Activated B cell treated with CpG ODN at 0.5 μM for 24 hours (primary cell): ENCODE data around the gene ZNF829. TPM values are rescaled to one million over a fixed set of nuclear protein-coding genes. Genes with fewer than 3 reads are reported as not detected.

Experiments used
- ATAC-seq: fragments of 200-7000 bp; cut with Tn5 transposase; one replicate; pipeline ENCODE4 v1.10.0; 2021; ENCODE audit warnings: low read depth, mild to moderate bottlenecking, moderate library complexity
- CTCF ChIA-PET: fragments of 350-600 bp; sonication (Branson Sonifier 250); formaldehyde crosslinking; loops from one replicate; lab custom pipeline; 2021; ENCODE audit warnings: antibody characterized with exemption; lab: Charles Lee
- POLR2A ChIA-PET: fragments of 350-600 bp; sonication (Branson Sonifier 250); formaldehyde crosslinking; loops from one replicate; lab custom pipeline; 2021; ENCODE audit warnings: antibody characterized with exemption; lab: Charles Lee
- DNase-seq: peaks from one replicate; pipeline ENCODE4 v3.0.0; 2022
- H3K27ac Mint-ChIP-seq: one replicate; pipeline ENCODE4 v1.8.0; 2020; ENCODE audit warnings: mixed read lengths
- H3K27me3 Mint-ChIP-seq: one replicate; pipeline ENCODE4 v1.8.0; 2021; ENCODE audit warnings: mixed read lengths
- H3K36me3 Mint-ChIP-seq: one replicate; pipeline ENCODE4 v1.8.0; 2021; ENCODE audit warnings: low read depth, mixed read lengths
- H3K4me1 Mint-ChIP-seq: one replicate; pipeline ENCODE4 v1.8.0; 2021; ENCODE audit warnings: mixed read lengths
- H3K4me3 Mint-ChIP-seq: one replicate; pipeline ENCODE4 v1.8.0; 2020; ENCODE audit warnings: mild to moderate bottlenecking, mixed read lengths
- H3K9me3 Mint-ChIP-seq: one replicate; pipeline ENCODE4 v1.8.0; 2020; ENCODE audit warnings: mixed read lengths
- intact Hi-C: fragments of 100-400 bp; cut with micrococcal nuclease; formaldehyde crosslinking; loops from one replicate; pipeline ENCODE4 v1.15.1; 2024
- total RNA-seq: library from RNA; stranded (reverse); gene quantifications from 2 replicates; pipeline ENCODE4 v1.2.3, GENCODE V29; 2022
- TF ChIP-seq, protein P1 (sequence below): fragments of 200-600 bp; IDR thresholded peaks from one replicate; pipeline ENCODE4 v1.8.0; 2022; ENCODE audit warnings: antibody characterized with exemption, mild to moderate bottlenecking

ZNF829 gene
- total RNA-seq, 1 donor from 2014 or later: 7.6 TPM

DNA sequence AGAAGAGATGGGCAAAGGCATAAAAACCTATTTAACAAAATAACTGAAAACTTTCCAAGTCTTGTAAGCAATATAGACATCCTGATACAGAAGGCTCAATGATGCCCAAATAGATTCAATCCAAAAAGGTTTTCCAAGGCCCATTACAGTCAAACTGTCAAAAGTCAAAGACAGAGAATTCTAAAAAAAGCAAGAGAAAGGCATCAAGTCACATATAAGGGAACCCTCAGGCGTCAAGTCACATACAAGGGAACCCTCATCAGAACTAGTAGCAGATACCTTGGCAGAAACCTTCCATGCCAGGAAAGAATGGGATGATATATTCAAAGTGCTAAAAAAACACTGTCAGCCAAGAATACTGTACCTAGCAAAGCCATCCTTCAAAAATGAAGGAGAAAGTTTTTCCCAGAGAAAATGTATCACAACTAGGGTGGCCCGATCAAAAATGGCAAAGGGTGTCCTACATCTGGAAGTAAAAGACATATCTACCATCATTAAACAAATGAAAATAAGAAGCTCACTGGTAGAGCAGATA lies 21.2 kb downstream of the ZNF829 start:
- Mint-ChIP-seq H3K4me1 (no peaks in the 10 kb centered on the region), H3K27ac (no peak overlapping the region), H3K27me3 (no peaks in the 10 kb centered on the region), H3K36me3 (peaks cover 85% of the 10 kb centered on the region), H3K4me3 (no peak overlapping the region), H3K9me3 (peaks cover 57% of the 10 kb centered on the region)
- DNase-seq (no peak), ATAC-seq (no peak)
- TF ChIP-seq, protein P1, sequence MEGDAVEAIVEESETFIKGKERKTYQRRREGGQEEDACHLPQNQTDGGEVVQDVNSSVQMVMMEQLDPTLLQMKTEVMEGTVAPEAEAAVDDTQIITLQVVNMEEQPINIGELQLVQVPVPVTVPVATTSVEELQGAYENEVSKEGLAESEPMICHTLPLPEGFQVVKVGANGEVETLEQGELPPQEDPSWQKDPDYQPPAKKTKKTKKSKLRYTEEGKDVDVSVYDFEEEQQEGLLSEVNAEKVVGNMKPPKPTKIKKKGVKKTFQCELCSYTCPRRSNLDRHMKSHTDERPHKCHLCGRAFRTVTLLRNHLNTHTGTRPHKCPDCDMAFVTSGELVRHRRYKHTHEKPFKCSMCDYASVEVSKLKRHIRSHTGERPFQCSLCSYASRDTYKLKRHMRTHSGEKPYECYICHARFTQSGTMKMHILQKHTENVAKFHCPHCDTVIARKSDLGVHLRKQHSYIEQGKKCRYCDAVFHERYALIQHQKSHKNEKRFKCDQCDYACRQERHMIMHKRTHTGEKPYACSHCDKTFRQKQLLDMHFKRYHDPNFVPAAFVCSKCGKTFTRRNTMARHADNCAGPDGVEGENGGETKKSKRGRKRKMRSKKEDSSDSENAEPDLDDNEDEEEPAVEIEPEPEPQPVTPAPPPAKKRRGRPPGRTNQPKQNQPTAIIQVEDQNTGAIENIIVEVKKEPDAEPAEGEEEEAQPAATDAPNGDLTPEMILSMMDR: no peak
- CTCF ChIA-PET: no interaction called here
- intact Hi-C loops: no loop called here
- POLR2A ChIA-PET: no interaction called here

DNA sequence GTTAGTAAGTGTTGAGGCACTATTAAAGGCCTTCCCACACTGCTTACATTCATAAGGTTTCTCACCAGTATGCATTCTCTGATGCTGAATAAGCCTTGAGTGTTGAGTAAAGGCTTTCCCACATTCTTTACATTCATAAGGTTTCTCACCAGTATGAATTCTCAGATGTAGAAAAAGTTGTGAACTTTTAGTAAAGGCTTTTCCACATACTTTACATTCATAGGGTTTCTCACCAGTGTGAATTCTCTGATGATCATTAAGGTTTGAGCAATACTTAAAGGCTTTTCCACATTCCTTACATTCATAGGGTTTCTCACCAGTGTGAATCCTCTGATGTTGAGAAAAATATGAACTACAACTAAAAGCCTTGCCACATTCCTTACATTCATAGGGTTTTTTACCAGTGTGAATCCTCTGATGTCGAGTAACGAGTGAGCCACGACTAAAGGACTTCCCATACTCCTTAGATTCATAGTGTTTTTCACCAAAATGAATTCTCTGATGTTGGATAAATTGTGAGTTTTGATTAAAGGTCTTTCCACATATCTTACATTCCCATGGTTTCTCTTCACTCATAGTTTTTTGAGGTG lies 24.2 kb downstream of the ZNF829 start:
- Mint-ChIP-seq H3K9me3 (peaks cover 57% of the 10 kb centered on the region), H3K27me3 (no peaks in the 10 kb centered on the region), H3K4me3 (no peak overlapping the region), H3K4me1 (no peaks in the 10 kb centered on the region), H3K27ac (no peak overlapping the region), H3K36me3 (peaks cover 76% of the 10 kb centered on the region)
- ATAC-seq: no peak
- ChIA-PET POLR2A (no interaction called here), CTCF (no interaction called here)
- intact Hi-C loops: no loop called here
- no peak for DNase-seq
- TF ChIP-seq, protein P1: no peak

DNA sequence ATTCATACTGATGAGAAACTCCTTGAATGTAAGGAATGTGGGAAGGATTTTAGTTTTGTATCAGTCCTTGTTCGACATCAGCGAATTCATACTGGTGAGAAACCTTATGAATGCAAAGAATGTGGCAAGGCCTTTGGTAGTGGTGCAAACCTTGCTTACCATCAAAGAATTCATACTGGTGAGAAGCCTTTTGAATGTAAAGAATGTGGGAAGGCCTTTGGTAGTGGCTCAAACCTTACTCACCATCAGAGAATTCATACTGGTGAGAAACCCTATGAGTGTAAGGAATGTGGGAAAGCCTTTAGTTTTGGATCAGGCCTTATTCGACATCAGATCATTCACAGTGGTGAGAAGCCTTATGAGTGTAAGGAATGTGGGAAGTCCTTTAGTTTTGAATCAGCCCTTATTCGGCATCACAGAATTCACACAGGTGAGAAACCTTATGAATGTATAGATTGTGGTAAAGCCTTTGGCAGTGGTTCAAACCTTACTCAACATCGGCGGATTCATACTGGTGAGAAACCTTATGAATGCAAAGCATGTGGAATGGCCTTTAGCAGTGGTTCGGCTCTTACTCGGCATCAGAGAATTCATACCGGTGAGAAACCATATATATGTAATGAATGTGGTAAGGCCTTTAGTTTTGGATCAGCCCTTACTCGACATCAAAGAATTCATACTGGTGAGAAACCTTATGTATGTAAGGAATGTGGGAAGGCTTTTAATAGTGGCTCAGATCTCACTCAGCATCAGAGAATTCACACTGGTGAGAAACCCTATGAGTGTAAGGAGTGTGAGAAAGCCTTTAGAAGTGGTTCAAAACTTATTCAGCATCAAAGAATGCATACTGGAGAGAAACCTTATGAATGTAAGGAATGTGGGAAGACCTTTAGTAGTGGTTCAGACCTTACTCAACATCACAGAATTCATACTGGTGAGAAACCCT lies 38.8 kb downstream of the ZNF829 start:
- ChIA-PET CTCF (no interaction called here), POLR2A (no interaction called here)
- intact Hi-C loops: no loop called here
- H3K4me3 Mint-ChIP-seq: no peak overlapping the region
- no peak for ATAC-seq
- peaks cover 70% of the 10 kb centered on the region for H3K36me3 Mint-ChIP-seq
- TF ChIP-seq, protein P1: no peak
- no peaks in the 10 kb centered on the region for H3K27me3 Mint-ChIP-seq
- no peaks in the 10 kb centered on the region for H3K4me1 Mint-ChIP-seq
- H3K9me3 Mint-ChIP-seq: peaks cover 44% of the 10 kb centered on the region
- no peak for DNase-seq
- H3K27ac Mint-ChIP-seq: no peak overlapping the region

DNA sequence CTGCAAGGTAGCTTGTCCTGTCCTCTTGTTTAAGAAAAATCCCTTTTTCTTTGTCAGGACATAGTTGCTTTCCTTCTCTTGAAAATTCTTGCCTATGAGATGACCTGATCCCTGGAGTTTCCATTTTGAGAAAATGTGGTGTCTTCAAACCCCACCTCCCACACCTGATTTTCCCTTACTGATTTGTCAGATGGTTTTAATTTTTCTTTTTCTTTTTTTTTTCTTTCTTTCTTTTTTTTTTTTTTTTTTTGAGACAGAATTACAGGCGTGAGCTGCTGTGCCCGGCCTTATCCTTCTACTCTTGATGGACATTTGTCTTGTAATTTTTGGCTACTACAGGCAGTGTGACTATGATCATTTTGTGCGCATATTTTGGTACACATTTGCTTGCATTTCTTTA lies 64.2 kb downstream of the ZNF829 start:
- ATAC-seq (no peak), DNase-seq (no peak)
- Mint-ChIP-seq H3K9me3 (peaks cover 5% of the 10 kb centered on the region), H3K4me3 (no peak overlapping the region), H3K36me3 (peaks cover 42% of the 10 kb centered on the region), H3K27ac (no peak overlapping the region), H3K4me1 (peaks cover 9% of the 10 kb centered on the region), H3K27me3 (no peaks in the 10 kb centered on the region)
- TF ChIP-seq, protein P1: no peak
- ChIA-PET POLR2A (interaction anchor here (1.2 kb wide), 1 partner anchor 14 kb away, joined by 5 read pairs; no protein-coding TSS in a partner anchor), CTCF (no interaction called here)
- intact Hi-C loops: loop anchor here (1.0 to 5.0 kb wide), 7 partner anchors 165 to 637 kb away; partner anchors contain the start of genes ZNF146, ZNF527, ZNF529 and ZNF565
